Left renal pelvis (tissue), 4 donors: ENCODE results near the gene YIPF4. TPM values are rescaled to one million over a fixed set of nuclear protein-coding genes. Genes with fewer than 3 reads are reported as not detected.
A peak's percentile ranks its signal among the peaks of the same experiment; 100 is the strongest.
"Not testable (repeated sequence)": the region's sequence is repeated elsewhere in the genome, so short reads cannot be mapped to it uniquely, and the experiment has no call there.

ENCODE experiments used
- DNase-seq, 4 donors: peaks; one replicate each; pipeline ENCODE4 v3.0.0-alpha.2; 2013; ENCODE audit warnings: low read depth in 4 of 4, low spot score in 3 of 4
- polyA plus RNA-seq, 4 donors: library from polyadenylated mRNA; unstranded; fragments of 120-200 nt; gene quantifications; one replicate each; pipeline ENCODE4 v1.2.1, GENCODE V29; 2013; ENCODE audit not compliant: insufficient read length in 4 of 4

YIPF4 gene
- polyA plus RNA-seq, 4 donors = 58.9 to 84.4 (median 74.8) TPM

GRCh38 chr2:32284321-32284720 is 6.6 kb downstream of the YIPF4 start:
- DNase-seq = no peak

- no peak for DNase-seq
Observed at GRCh38 chr2:32289165-32289999, 11.7 kb downstream of the YIPF4 start.

- no peak for DNase-seq
Observed at GRCh38 chr2:32290000-32290339, 12.3 kb downstream of the YIPF4 start.

- DNase-seq = no peak
Observed at GRCh38 chr2:32291746-32292145, 14.0 kb downstream of the YIPF4 start.

- not testable (repeated sequence) for DNase-seq
Observed at GRCh38 chr2:32293493-32293892, 15.8 kb downstream of the YIPF4 start.

- DNase-seq = not testable (repeated sequence)
Observed at GRCh38 chr2:32293966-32294562, 16.4 kb downstream of the YIPF4 start.

GRCh38 chr2:32310577-32310976 is 32.9 kb downstream of the YIPF4 start:
- DNase-seq = no peak

- no peak for DNase-seq
Observed at GRCh38 chr2:32314886-32315285, 37.2 kb downstream of the YIPF4 start.

GRCh38 chr2:32328679-32329078 is 51.0 kb downstream of the YIPF4 start:
- not testable (repeated sequence) for DNase-seq

- DNase-seq = not testable (repeated sequence)
Observed at GRCh38 chr2:32329180-32329980, 51.7 kb downstream of the YIPF4 start.

GRCh38 chr2:32330136-32330535 is 52.4 kb downstream of the YIPF4 start:
- DNase-seq = no peak

GRCh38 chr2:32342801-32343200 is 65.1 kb downstream of the YIPF4 start:
- DNase-seq = no peak

- not testable (repeated sequence) for DNase-seq
Observed at GRCh38 chr2:32350797-32351196, 73.1 kb downstream of the YIPF4 start.

GRCh38 chr2:32355976-32356680 is 78.4 kb downstream of the YIPF4 start:
- DNase-seq = peak in 1 of 4 donors; percentile 20

GRCh38 chr2:32356681-32357317 is 79.1 kb downstream of the YIPF4 start, which contains the start of gene BIRC6:
Gene BIRC6 (plus strand): TSS chr2:32357023. CDS start chr2:32357162, 139 bp downstream.
- peak; percentile 83 to 92 (median 91) for DNase-seq

GRCh38 chr2:32357318-32358110 is 79.8 kb downstream of the YIPF4 start:
- DNase-seq = peak in 3 of 4 donors; percentile 16 to 53 (median 24)

GRCh38 chr2:32358111-32358482 is 80.4 kb downstream of the YIPF4 start:
- DNase-seq = peak in 1 of 4 donors; percentile 16

- DNase-seq = no peak
Observed at GRCh38 chr2:32360416-32360815, 82.7 kb downstream of the YIPF4 start.

GRCh38 chr2:32362997-32363396 is 85.3 kb downstream of the YIPF4 start:
- DNase-seq = not testable (repeated sequence)
